ENCODE results near the gene ZNF385A. TPM values are rescaled to one million over a fixed set of nuclear protein-coding genes. Genes with fewer than 3 reads are reported as not detected.

The ZNF385A gene
- total and polyA plus RNA-seq, 9 of the 15 experiments (the other 6 are each of a cell fraction or from before 2014, with no cell fraction given): 1.0 to 111 (median 7.7) TPM

GRCh38 chr12:54379398-54380201 lies 4.9 kb downstream of the ZNF385A start (continued):
- no peak for TF ChIP-seq E2F4 (CRISPR knock-in tag; IDR thresholded peaks at IDR 0.05; ENCODE audit: low read depth)
- TF ChIP-seq FOXA3 (CRISPR knock-in tag; conservative IDR thresholded peaks at IDR 0.05 in 1 of 2, IDR thresholded peaks at IDR 0.05 in 1 of 2): 0 out of 4 replicates have a peak, but pooled peaks of 1 of the 2 experiments have one; percentile 41
- no peak for TF ChIP-seq DMBX1 (CRISPR knock-in tag; IDR thresholded peaks at IDR 0.05; ENCODE audit: borderline replicate concordance)
- TF ChIP-seq SUPT5H (IDR thresholded peaks at IDR 0.05): no peak; the same call in 1 of the 2 replicates
- no peak for TF ChIP-seq SRSF3 (IDR thresholded peaks at IDR 0.05; ENCODE audit: insufficient read depth, low read length)
- no peak for TF ChIP-seq SAFB2 (IDR thresholded peaks at IDR 0.05; ENCODE audit: borderline replicate concordance, low read depth, low read length, severe bottlenecking)
- peak; percentile 97 for TF ChIP-seq STAG1 (CRISPR knock-in tag; IDR thresholded peaks at IDR 0.05; ENCODE audit: borderline replicate concordance)
- peak; percentile 66 for TF ChIP-seq NCOR1 (IDR thresholded peaks at IDR 0.05)
- TF ChIP-seq AFF1 (IDR thresholded peaks at IDR 0.05; ENCODE audit: low read depth in 1 of 2, partially characterized antibody in 2 of 2): no peak
- TF ChIP-seq ZNF146 (CRISPR knock-in tag; IDR thresholded peaks at IDR 0.05; ENCODE audit: unreplicated experiment): no peak
- TF ChIP-seq NONO (IDR thresholded peaks at IDR 0.05; ENCODE audit: low read depth in 2 of 2, low read length in 1 of 2): peak in 1 of 2 experiments; percentile 51; a peak in 1 of 4 replicates
- TF ChIP-seq ATF2 (CRISPR knock-in tag; IDR thresholded peaks at IDR 0.05): no peak
- no peak for TF ChIP-seq ZNF561 (CRISPR knock-in tag; conservative IDR thresholded peaks at IDR 0.05)
- TF ChIP-seq MITF (IDR thresholded peaks at IDR 0.05): no peak
- no peak for TF ChIP-seq EWSR1 (IDR thresholded peaks at IDR 0.05; ENCODE audit: borderline replicate concordance, low read depth, partially characterized antibody)
